Measurements from ENCODE around the gene ASB15.

- TF ChIP-seq, protein P1, sequence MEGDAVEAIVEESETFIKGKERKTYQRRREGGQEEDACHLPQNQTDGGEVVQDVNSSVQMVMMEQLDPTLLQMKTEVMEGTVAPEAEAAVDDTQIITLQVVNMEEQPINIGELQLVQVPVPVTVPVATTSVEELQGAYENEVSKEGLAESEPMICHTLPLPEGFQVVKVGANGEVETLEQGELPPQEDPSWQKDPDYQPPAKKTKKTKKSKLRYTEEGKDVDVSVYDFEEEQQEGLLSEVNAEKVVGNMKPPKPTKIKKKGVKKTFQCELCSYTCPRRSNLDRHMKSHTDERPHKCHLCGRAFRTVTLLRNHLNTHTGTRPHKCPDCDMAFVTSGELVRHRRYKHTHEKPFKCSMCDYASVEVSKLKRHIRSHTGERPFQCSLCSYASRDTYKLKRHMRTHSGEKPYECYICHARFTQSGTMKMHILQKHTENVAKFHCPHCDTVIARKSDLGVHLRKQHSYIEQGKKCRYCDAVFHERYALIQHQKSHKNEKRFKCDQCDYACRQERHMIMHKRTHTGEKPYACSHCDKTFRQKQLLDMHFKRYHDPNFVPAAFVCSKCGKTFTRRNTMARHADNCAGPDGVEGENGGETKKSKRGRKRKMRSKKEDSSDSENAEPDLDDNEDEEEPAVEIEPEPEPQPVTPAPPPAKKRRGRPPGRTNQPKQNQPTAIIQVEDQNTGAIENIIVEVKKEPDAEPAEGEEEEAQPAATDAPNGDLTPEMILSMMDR (conservative IDR thresholded peaks at IDR 0.05; ENCODE audit: low read depth, low read length) = peak; percentile 19; the same call in 1 of the 2 replicates
- TF ChIP-seq EZH2 (IDR thresholded peaks at IDR 0.05; ENCODE audit: low read length, unreplicated experiment) (no peak), EZH2phosphoT487 (IDR thresholded peaks at IDR 0.05; ENCODE audit: borderline replicate concordance, low read length) (no peak)
These were observed 35.6 kb downstream of the ASB15 start for GRCh38 chr7:123637203-123637602.

Measured in PC-3 (cell line).